K562 treated with DMSO at 1 percent for 48 hours (cell line): ENCODE results near the gene TBC1D10B. TPM values are rescaled to one million over a fixed set of nuclear protein-coding genes. Genes with fewer than 3 reads are reported as not detected.

Experiments
- total RNA-seq: library from RNA; unstranded; fragments of 300-600 nt; gene quantifications from 2 replicates; pipeline ENCODE4 v1.2.3, GENCODE V29; 2022; ENCODE audit warnings: low replicate concordance; ENCODE audit errors: extremely low read depth

TBC1D10B gene, protein sequence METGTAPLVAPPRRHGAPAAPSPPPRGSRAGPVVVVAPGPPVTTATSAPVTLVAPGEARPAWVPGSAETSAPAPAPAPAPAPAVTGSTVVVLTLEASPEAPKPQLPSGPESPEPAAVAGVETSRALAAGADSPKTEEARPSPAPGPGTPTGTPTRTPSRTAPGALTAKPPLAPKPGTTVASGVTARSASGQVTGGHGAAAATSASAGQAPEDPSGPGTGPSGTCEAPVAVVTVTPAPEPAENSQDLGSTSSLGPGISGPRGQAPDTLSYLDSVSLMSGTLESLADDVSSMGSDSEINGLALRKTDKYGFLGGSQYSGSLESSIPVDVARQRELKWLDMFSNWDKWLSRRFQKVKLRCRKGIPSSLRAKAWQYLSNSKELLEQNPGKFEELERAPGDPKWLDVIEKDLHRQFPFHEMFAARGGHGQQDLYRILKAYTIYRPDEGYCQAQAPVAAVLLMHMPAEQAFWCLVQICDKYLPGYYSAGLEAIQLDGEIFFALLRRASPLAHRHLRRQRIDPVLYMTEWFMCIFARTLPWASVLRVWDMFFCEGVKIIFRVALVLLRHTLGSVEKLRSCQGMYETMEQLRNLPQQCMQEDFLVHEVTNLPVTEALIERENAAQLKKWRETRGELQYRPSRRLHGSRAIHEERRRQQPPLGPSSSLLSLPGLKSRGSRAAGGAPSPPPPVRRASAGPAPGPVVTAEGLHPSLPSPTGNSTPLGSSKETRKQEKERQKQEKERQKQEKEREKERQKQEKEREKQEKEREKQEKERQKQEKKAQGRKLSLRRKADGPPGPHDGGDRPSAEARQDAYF
- not detected in 2 replicates for total RNA-seq

DNA sequence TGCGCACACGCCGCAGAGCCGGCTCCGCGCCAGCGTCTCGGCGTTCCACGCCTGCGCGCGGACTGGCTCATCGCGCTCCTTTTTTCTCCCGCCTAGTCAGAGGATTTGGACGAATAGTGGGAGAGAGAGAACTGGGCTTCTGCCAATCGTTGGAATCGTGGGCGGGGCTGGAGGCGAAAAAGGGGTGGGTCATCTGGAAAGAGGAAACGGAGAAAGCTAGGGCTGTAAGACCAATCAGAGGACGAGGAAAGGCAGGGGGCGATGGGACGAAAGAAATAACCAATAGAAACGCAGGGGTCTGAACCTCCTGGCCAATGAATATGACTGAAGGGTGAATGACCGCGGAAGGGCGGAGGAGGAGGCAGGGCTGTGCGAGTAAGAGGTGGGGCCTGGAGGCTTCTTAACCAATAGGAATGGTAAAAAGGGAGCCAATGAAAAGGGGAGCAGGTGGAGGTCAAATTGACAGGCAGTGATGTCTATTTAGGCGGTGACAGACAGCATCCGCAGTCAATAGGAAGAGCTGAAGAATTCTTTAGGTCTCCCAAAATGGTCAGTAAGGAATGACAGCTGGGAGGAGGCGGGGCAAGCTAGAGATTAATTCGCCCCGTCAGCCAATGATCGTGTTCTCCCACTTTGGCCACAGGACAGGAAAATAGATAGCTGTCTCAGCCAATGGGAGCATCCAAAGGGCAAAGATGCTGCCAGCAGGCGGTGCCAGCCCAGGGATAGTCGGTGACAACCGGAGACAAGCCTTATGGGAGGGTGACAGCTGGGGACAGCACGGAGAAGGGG, at the start of gene TBC1D10B:
Gene TBC1D10B (minus strand): TSS at position 39 of the 792 bp plus-strand sequence. CDS start 311 bp downstream, outside the sequence.

DNA sequence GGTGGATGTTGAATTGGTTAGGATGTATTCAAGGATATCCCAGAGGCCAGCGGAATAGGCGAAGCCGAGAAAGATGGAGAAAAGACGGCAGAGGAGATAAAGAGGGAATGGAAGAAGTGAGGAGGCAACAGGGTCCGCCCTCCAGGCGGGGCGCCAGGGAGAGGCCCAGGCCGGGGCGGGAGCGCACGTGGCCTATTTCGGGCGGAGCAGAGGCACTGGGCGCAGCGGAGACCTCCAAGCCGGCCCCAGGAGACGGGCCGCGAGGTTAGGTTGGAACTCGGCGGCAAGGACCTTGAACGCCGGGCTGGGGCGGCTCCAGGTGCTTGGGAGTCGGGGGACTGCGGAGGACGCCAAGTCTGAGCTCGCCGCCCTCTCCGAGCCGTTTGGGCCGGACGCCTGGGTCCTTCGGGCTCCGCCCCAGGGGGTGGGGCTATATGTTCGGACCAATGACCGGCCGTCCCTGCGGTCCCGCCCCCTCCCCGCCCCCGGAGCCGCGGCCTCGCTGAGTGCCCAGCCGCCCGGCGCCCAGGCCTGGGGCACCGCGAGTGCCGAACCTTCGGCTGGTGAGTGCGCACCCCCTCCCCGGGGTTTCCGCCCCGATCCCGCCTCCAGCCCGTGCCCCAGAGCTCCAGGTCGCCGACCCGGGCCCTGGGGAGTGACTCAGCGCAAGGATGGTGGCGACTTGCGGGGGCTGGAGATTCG, 37.0 kb upstream of the TBC1D10B start, which contains the start of gene ZNF771:
Gene ZNF771 (plus strand): TSS at position 505 of the 702 bp plus-strand sequence. CDS start 448 bp downstream, outside the sequence.

GRCh38 chr16:30395155-30395991, 25.1 kb upstream of the TBC1D10B start, which contains the start of gene ZNF48:
TSS of gene ZNF48 (plus strand) at chr16:30395420. CDS start at chr16:30395795, 375 bp downstream.

GRCh38 chr16:30382111-30382881, 12.0 kb upstream of the TBC1D10B start, which contains the start of gene SEPTIN1:
TSS of gene SEPTIN1 (minus strand) at chr16:30382561. CDS start at chr16:30382542, 19 bp downstream.

DNA sequence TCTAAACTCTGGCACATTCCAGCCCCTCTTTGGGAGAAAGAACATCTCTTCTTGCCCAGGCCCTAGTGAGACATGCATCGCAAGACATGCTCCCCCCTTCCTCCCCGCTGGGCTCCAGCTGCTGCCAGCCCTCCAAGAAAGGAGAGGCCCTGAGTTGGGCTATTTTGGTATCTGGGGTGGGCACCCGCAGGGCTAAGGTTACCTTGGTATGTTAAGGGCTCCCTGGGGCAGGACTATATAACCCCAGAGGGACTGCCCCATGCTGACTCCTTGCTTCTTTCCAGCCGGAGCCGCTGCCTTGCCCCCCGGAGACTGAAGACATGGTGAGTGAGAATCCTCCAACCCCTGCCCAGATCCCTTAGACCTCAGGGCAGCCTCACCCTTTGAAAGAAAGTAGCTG, 4.2 kb upstream of the TBC1D10B start, which contains the start of gene MYL11:
Gene MYL11 (plus strand): TSS at position 265 of the 400 bp plus-strand sequence. CDS start 56 bp downstream, at position 321.

GRCh38 chr16:30355144-30355953, 14.9 kb downstream of the TBC1D10B start, which contains the start of gene CD2BP2:
TSS of gene CD2BP2 (minus strand) at chr16:30355308. CDS start at chr16:30354681, 627 bp downstream.

Other genes with a start within 250 kb of the TBC1D10B start
- gene MAPK3, start 247.3 kb downstream of the TBC1D10B start, total RNA-seq = not detected in 2 replicates
- gene CORO1A, start 186.9 kb downstream of the TBC1D10B start, total RNA-seq = not detected in 2 replicates
- gene BOLA2B, start 176.8 kb downstream of the TBC1D10B start, total RNA-seq = not detected in 2 replicates
- gene SLX1A, start 176.6 kb downstream of the TBC1D10B start, total RNA-seq = not detected in 2 replicates
- not detected in 2 replicates for gene SULT1A3, start 171.2 kb downstream of the TBC1D10B start, total RNA-seq
- gene NPIPB13, start 122.0 kb downstream of the TBC1D10B start, total RNA-seq = not detected in 2 replicates
- not detected in 2 replicates for gene CD2BP2, start 15.2 kb downstream of the TBC1D10B start, total RNA-seq
- gene MYL11, start 4.3 kb upstream of the TBC1D10B start, total RNA-seq = not detected in 2 replicates
- not detected in 2 replicates for gene SEPTIN1, start 12.1 kb upstream of the TBC1D10B start, total RNA-seq
- gene ZNF48, start 24.9 kb upstream of the TBC1D10B start, total RNA-seq = not detected in 2 replicates
- gene ZNF771, start 37.1 kb upstream of the TBC1D10B start, total RNA-seq = not detected in 2 replicates
- not detected in 2 replicates for gene DCTPP1, start 59.5 kb upstream of the TBC1D10B start, total RNA-seq
- gene SEPHS2, start 75.4 kb upstream of the TBC1D10B start, total RNA-seq = not detected in 2 replicates
- gene ITGAL, start 102.2 kb upstream of the TBC1D10B start, total RNA-seq = not detected in 2 replicates
- gene ZNF768, start 156.1 kb upstream of the TBC1D10B start, total RNA-seq = not detected in 2 replicates
- not detected in 2 replicates for gene ZNF747, start 164.4 kb upstream of the TBC1D10B start, total RNA-seq
- gene ZNF764, start 187.9 kb upstream of the TBC1D10B start, total RNA-seq = not detected in 2 replicates
- not detected in 2 replicates for gene ZNF688, start 201.2 kb upstream of the TBC1D10B start, total RNA-seq
- gene ZNF785, start 215.2 kb upstream of the TBC1D10B start, total RNA-seq = not detected in 2 replicates
- gene ZNF689, start 239.9 kb upstream of the TBC1D10B start, total RNA-seq = not detected in 2 replicates